Heart left ventricle (tissue), 16 donors: Measurements from ENCODE around the gene EHMT2. TPM values are rescaled to one million over a fixed set of nuclear protein-coding genes. Genes with fewer than 3 reads are reported as not detected.

Source experiments
- ATAC-seq, 4 donors: fragments of 200-7000 bp; cut with Tn5 transposase; one replicate each; pipeline ENCODE4 v1.9.1; 2020 to 2022; ENCODE audit warnings: moderate library complexity in 4 of 4, mild to moderate bottlenecking in 3 of 4, moderate number of reproducible peaks in 1 of 4
- DNase-seq, 5 donors: peaks; one replicate each; pipeline ENCODE4 v3.0.0-alpha.2; 2020
- H3K27ac ChIP-seq, 12 donors: fragments of 200-600 bp; sonication (generic) in 4 of 12; one replicate each; pipeline versions ENCODE4 v1.5.0 to v1.8.0; 2016 to 2022; ENCODE audit warnings: mild to moderate bottlenecking in 2 of 12
- H3K27me3 ChIP-seq, 9 donors: fragments of 200-600 bp; sonication (generic) in 2 of 9; one replicate each; pipeline versions ENCODE4 v1.5.1 to v1.8.0; 2016 to 2022; ENCODE audit warnings: mild to moderate bottlenecking in 3 of 9
- H3K36me3 ChIP-seq, 9 donors: fragments of 200-600 bp; sonication (generic) in 2 of 9; one replicate each; pipeline versions ENCODE4 v1.5.0 to v1.8.0; 2018 to 2022; ENCODE audit warnings: mild to moderate bottlenecking in 2 of 9
- H3K4me1 ChIP-seq, 12 donors: fragments of 200-600 bp; sonication (generic) in 4 of 12; one replicate each; pipeline versions ENCODE4 v1.5.0 to v1.8.0; 2016 to 2022; ENCODE audit warnings: mild to moderate bottlenecking in 3 of 12
- H3K4me3 ChIP-seq, 12 donors: fragments of 200-600 bp; sonication (generic) in 4 of 12; one replicate each; pipeline versions ENCODE4 v1.5.0 to v1.8.0; 2017 to 2022; ENCODE audit warnings: mild to moderate bottlenecking in 9 of 12, moderate library complexity in 4 of 12
- H3K9me3 ChIP-seq, 12 donors: fragments of 200-600 bp; sonication (generic) in 4 of 12; one replicate each; pipeline versions ENCODE4 v1.5.0 to v1.8.0; 2016 to 2022; ENCODE audit warnings: mild to moderate bottlenecking in 1 of 12
- CTCF ChIP-seq, 12 donors: fragments of 200-600 bp; sonication (generic) in 4 of 12; IDR thresholded peaks; one replicate each; pipeline versions ENCODE4 v1.5.0 to v1.8.0; 2018 to 2022; ENCODE audit warnings: antibody characterized with exemption in 12 of 12, mild to moderate bottlenecking in 5 of 12
- POLR2A ChIP-seq, 2 donors: fragments of 450-650 bp; IDR thresholded peaks; one replicate each; pipeline ENCODE4 v1.6.1; 2017; ENCODE audit warnings: antibody characterized with exemption in 2 of 2, mild to moderate bottlenecking in 2 of 2, moderate library complexity in 2 of 2
- WGBS, 4 donors: extraction: QIAGEN DNeasy Blood & Tissue Kit in 2 of 4; methylation state at CpG; one replicate each; pipeline versions ENCODE4 v1.1.5 to v1.1.7; 2013 to 2018; 5-methylcytosine and 5-hydroxymethylcytosine counted together
- intact Hi-C, 10 donors: fragments of 100-400 bp; cut with DNase I; formaldehyde crosslinking; loops; one replicate each; pipeline versions ENCODE4 v1.11.1 to v1.14.2; 2022
- polyA plus RNA-seq, 2 donors: library from polyadenylated mRNA; stranded (reverse); fragments of 200-250 nt; gene quantifications; one replicate each; pipeline ENCODE4 v1.2.3, GENCODE V29; 2013
- total RNA-seq, 9 donors: library from RNA; depleted of rRNA in 2 of 9; stranded (reverse); fragments of >200 nt in 2 of 9; fragmentation: NEBNext Ultra II Directional in 3 of 9; extraction: Animal tissue kit (Norgen Biotek cat#: 25700) in 3 of 9; gene quantifications; one replicate each; pipeline versions ENCODE4 v1.1.0 to v1.2.4, GENCODE V29; 2016 to 2023
- donor health status: ischemic (EF 13 %, LVEDD 7.1; RV severe dilation, severe dysfunction).
- donor health status: healthy with polysubstance abuse.
- donor health status: DM: no; HTN: yes; CAD: no.
- donor health status: DM: no; HTN: no; CAD: no.
- donor health status: ischemic (EF 25% LVEDD 6.9; RV normal size, moderate dysfunction).
- donor health status: ischemic (EF 25% LVEDD 5.7; RV mildly dilated, moderate dysfunction).
- donor health status: healthy.
- donor health status: DM: yes; HTN: yes; CAD: no.
- donor health status: ischemic (EF 35%, LVEDD 5.7; RV mildly dilated, moderate dysfunction).
- donor health status: nonischemic (EF 11% LVEDD 7.7; RV severe dilation, severe dysfunction).
- donor health status: DM: yes; HTN: yes; CAD: no.
- donor health status: PGD.
- donor health status: ischemic (EF 29% LVEDD 5.4; RV normal size, mild dysfunction).
- donor health status: nonischemic (EF 23%, LVEDD 6.1; RV moderate dilation, normal function).

EHMT2 gene
- total and polyA plus RNA-seq, 11 donors = 9.0 to 22.1 (median 14.8) TPM

- peaks cover 0 to 96% (median 91%) of the 10 kb centered on the region in 9 donors for H3K36me3 ChIP-seq
Measured at GRCh38 chr6:31886541-31886991, 10.9 kb downstream of the EHMT2 start.

GRCh38 chr6:31884528-31885035 is 12.9 kb downstream of the EHMT2 start:
- Histone ChIP-seq H3K36me3 (peaks cover 0 to 99% (median 95%) of the 10 kb centered on the region in 9 donors), H3K27me3 (no peaks in the 10 kb centered on the region), H3K4me1 (no peaks in the 10 kb centered on the region), H3K4me3 (no peak overlapping the region), H3K9me3 (no peaks in the 10 kb centered on the region), H3K27ac (no peak overlapping the region)
- intact Hi-C loops = no loop called here
- no peak for ATAC-seq
- TF ChIP-seq CTCF (IDR thresholded peaks at IDR 0.05) (no peak), POLR2A (IDR thresholded peaks at IDR 0.05) (no peak)
- no peak for DNase-seq
- 92 to 95% (median 95%) methylated on average over 14 to 22 of the region's 22 CpGs for WGBS, 4 donors

More at GRCh38 chr6:31886541-31886991, 10.9 kb downstream of the EHMT2 start:
- no peaks in the 10 kb centered on the region for H3K27me3 ChIP-seq
- WGBS, 4 donors = 88 to 94% (median 92%) methylated on average over 16 to 18 of the region's 18 CpGs
- H3K27ac ChIP-seq = no peak overlapping the region
- H3K9me3 ChIP-seq = no peaks in the 10 kb centered on the region
- H3K4me1 ChIP-seq = no peaks in the 10 kb centered on the region
- H3K4me3 ChIP-seq = no peak overlapping the region
- DNase-seq (no peak), ATAC-seq (no peak)
- intact Hi-C loops = no loop called here
- TF ChIP-seq CTCF (IDR thresholded peaks at IDR 0.05) = no peak
- no peak for TF ChIP-seq POLR2A (IDR thresholded peaks at IDR 0.05)

- intact Hi-C loops = no loop called here
- Histone ChIP-seq H3K27ac (no peak overlapping the region), H3K9me3 (no peaks in the 10 kb centered on the region), H3K4me1 (no peaks in the 10 kb centered on the region), H3K36me3 (peaks cover 0 to 94% (median 87%) of the 10 kb centered on the region in 9 donors), H3K27me3 (no peaks in the 10 kb centered on the region), H3K4me3 (no peak overlapping the region)
- TF ChIP-seq POLR2A (IDR thresholded peaks at IDR 0.05) (no peak), CTCF (IDR thresholded peaks at IDR 0.05) (no peak)
- ATAC-seq (no peak), DNase-seq (no peak)
- WGBS, 4 donors = 93 to 97% (median 94%) methylated on average over 11 to 12 of the region's 12 CpGs
Measured at GRCh38 chr6:31883676-31884075, 13.8 kb downstream of the EHMT2 start.

DNA sequence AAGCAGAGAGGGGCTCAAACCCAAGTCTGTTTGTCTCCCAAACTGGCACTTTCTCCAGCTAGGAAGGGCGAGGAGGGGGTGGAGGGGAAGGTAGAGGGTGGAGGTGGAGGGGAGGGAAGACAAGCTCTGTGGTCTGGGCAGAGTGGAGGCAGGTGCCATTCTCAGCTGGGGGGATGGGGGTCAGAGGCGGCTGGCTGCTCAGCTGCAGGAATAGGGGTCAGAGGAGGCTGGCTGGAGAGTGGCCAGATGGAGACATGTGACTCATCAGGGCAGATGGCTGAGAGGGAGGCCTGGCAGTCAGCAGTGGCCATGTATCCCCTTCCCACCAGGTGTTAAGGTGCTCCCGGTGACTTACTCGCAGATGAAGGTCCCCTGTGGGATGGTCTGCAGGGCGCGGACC is 15.2 kb downstream of the EHMT2 start:
- no peak for DNase-seq
- Histone ChIP-seq H3K4me3 (no peak overlapping the region), H3K9me3 (no peaks in the 10 kb centered on the region), H3K36me3 (peaks cover 0 to 82% (median 74%) of the 10 kb centered on the region in 9 donors), H3K4me1 (no peaks in the 10 kb centered on the region), H3K27ac (no peak overlapping the region), H3K27me3 (no peaks in the 10 kb centered on the region)
- intact Hi-C loops = no loop called here
- TF ChIP-seq CTCF (IDR thresholded peaks at IDR 0.05) (no peak), POLR2A (IDR thresholded peaks at IDR 0.05) (no peak)
- peak in 1 of 4 donors; percentile 25 for ATAC-seq
- WGBS, 4 donors = 74 to 89% (median 85%) methylated on average over 5 to 6 of the region's 6 CpGs
